WI38 (cell line): Measurements from ENCODE around the gene DUSP10.

Experiments
- H3K4me3 ChIP-seq: 2 replicates; pipeline ENCODE4 v1.5.1; 2011; ENCODE audit warnings: low read depth, mild to moderate bottlenecking, control low read depth, low read length
- CTCF ChIP-seq: IDR thresholded peaks from 2 replicates; pipeline ENCODE4 v1.5.1; 2012; ENCODE audit warnings: low read depth, mild to moderate bottlenecking, control low read depth, low read length

The DUSP10 gene

DNA sequence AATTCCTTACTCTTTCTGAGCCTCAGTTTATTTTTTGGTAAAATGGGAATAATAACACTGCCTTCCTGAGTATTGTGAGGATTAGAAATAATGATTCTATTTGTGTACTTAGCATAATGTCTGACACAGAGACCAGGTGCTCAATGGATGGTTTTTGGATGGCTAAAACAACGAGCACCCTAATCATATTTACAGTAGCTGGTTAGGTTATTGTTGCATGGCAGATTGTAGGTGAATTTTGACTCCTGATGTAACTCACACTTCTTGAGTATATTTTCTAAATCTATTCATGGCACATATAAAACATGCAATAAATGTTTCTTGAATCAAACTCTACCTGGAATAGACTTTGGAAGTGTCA lies 11.9 kb upstream of the DUSP10 start:
- no peak overlapping the region for H3K4me3 ChIP-seq
- no peak for TF ChIP-seq CTCF

DNA sequence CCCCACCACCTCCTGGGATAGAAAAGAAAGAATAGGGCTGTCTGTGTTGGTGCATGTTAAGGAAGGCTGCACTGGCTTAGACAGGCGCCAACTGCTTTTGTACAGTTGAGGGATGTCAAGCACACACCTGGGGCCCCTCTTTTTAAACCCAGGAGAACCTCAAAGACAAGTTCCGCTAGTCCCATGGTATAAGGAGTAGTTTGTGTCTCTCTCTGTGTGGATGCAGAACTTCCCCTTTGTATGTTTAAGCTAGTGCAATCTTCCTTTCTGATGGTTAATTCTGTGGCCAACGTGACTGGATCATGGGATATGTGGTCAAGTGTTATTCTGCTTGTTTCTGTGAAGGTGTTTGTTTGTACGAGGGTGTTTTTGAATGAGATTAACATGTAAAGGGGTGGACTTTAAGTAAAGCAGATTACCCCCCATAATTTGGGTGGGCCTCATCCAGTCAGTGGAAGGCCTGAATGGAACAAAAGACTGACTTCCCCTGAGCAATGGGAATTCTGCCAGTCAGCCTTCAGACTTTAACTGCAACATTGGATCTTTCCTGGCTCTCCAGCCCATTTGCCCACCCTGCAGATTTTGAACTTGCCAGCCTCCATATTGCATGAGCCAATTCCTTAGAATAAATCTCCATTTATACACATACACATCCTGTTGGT lies 9.5 kb upstream of the DUSP10 start:
- no peak for TF ChIP-seq CTCF
- no peak overlapping the region for H3K4me3 ChIP-seq

- TF ChIP-seq CTCF: no peak
- H3K4me3 ChIP-seq: no peak overlapping the region
These were observed 7.1 kb upstream of the DUSP10 start for GRCh38 chr1:221748981-221749380.

- no peak overlapping the region for H3K4me3 ChIP-seq
- TF ChIP-seq CTCF: no peak
These were observed 6.0 kb upstream of the DUSP10 start for GRCh38 chr1:221747839-221748238.

DNA sequence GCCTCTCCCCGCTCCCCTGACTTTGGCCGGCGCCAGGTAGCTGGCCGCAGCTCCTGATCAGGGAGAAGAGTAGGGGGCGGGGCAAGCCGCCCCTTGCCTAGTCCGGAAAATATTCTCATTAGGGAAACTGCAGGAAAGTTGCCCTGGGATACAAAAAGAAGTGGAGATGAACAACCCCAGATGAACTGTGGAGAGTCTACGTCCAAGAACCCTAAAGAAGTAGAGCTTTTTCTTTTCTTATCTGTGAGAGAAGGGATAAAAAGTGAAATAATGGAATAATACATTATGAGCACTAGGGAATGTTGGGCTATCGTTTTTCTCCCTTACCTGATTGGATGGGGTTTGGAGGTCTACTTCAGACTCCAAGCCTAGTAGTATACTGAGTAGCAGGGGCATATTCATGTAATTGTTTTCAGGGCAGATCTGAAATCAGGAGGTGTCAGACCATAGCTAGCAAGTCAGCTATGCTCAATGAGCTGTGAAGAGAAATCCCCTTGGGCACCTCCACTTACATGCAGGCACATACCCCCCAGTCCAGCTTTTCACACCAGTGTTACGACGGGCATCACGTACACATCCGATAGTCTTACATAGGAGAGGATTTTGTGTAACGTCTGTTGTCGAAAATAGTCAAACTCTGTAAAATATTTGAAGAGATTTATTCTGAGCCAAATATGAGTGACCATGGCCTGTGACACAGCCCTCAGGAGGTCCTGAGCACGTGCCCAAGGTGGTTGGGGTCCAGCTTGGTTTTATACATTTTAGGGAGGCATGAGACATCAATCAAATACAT lies 1.7 kb upstream of the DUSP10 start:
- no peak for TF ChIP-seq CTCF
- H3K4me3 ChIP-seq: peak overlapping the region; percentile 63

- peak overlapping the region; percentile 63 for H3K4me3 ChIP-seq
- no peak for TF ChIP-seq CTCF
These were observed 896 bp upstream of the DUSP10 start for GRCh38 chr1:221742555-221743415.
